MM.1S (cell line): ENCODE data around the gene CSTF3.

Experiments
- DNase-seq: peaks from one replicate; pipeline ENCODE4 v3.0.0-alpha.2; 2015
- H2AFZ ChIP-seq: fragments of 300-600 bp; sonication (generic); 2 replicates; pipeline ENCODE4 v1.6.0; 2016; ENCODE audit warnings: antibody characterized with exemption, low read length
- H3F3A ChIP-seq: fragments of 300-600 bp; sonication (generic); 2 replicates; pipeline ENCODE4 v1.6.1; 2016; ENCODE audit warnings: mild to moderate bottlenecking, antibody characterized with exemption, low read length, moderate library complexity, mixed read lengths; ENCODE audit not compliant: insufficient read depth
- H3K27ac ChIP-seq: fragments of 300-600 bp; sonication (generic); 2 replicates; pipeline ENCODE4 v1.5.1; 2016; ENCODE audit warnings: mild to moderate bottlenecking, low read length
- H3K27me3 ChIP-seq: fragments of 300-600 bp; sonication (generic); replicated peaks from 2 replicates; pipeline ENCODE4 v1.6.0; 2016; ENCODE audit warnings: low read length; ENCODE audit not compliant: insufficient read depth
- H3K36me3 ChIP-seq: fragments of 300-600 bp; sonication (generic); replicated peaks from 2 replicates; pipeline ENCODE4 v1.6.1; 2016; ENCODE audit warnings: mild to moderate bottlenecking, low read length, mixed read lengths; ENCODE audit not compliant: insufficient read depth
- H3K4me1 ChIP-seq: fragments of 300-600 bp; sonication (generic); 2 replicates; pipeline ENCODE4 v1.6.1; 2016; ENCODE audit warnings: low read length, mixed read lengths
- H3K4me2 ChIP-seq: fragments of 300-600 bp; sonication (generic); 2 replicates; pipeline ENCODE4 v1.6.0; 2016; ENCODE audit warnings: low read depth, low read length
- H3K4me3 ChIP-seq: fragments of 300-600 bp; sonication (generic); 2 replicates; pipeline ENCODE4 v1.5.1; 2016; ENCODE audit warnings: low read length, mixed read lengths
- H3K79me2 ChIP-seq: fragments of 300-600 bp; sonication (generic); 2 replicates; pipeline ENCODE4 v1.6.1; 2016; ENCODE audit warnings: mixed run types, low read length, mixed read lengths
- H3K9ac ChIP-seq: fragments of 300-600 bp; sonication (generic); 2 replicates; pipeline ENCODE4 v1.6.1; 2016; ENCODE audit warnings: low read length, mixed read lengths
- H3K9me2 ChIP-seq: fragments of 300-600 bp; sonication (generic); replicated peaks from 2 replicates; pipeline ENCODE4 v1.6.1; 2016; ENCODE audit warnings: mild to moderate bottlenecking, low read length, mixed read lengths; ENCODE audit not compliant: insufficient read depth
- H3K9me3 ChIP-seq: fragments of 300-600 bp; sonication (generic); replicated peaks from 2 replicates; pipeline ENCODE4 v1.6.1; 2016; ENCODE audit warnings: mild to moderate bottlenecking, low read length, mixed read lengths; ENCODE audit not compliant: insufficient read depth
- H4K20me1 ChIP-seq: fragments of 300-600 bp; sonication (generic); 2 replicates; pipeline ENCODE4 v1.6.1; 2016; ENCODE audit warnings: mild to moderate bottlenecking, low read length, moderate library complexity, mixed read lengths; ENCODE audit not compliant: insufficient read depth
- CTCF ChIP-seq: fragments of 300-600 bp; sonication (generic); IDR thresholded peaks from 2 replicates; pipeline ENCODE4 v1.5.1; 2016; ENCODE audit warnings: antibody characterized with exemption, low read length, mixed read lengths
- EZH2 ChIP-seq: fragments of 300-600 bp; sonication (generic); optimal IDR thresholded peaks from 2 replicates; pipeline ENCODE3; 2017; ENCODE audit warnings: low read depth, mild to moderate bottlenecking, antibody characterized with exemption, low read length, mixed read lengths
- EZH2phosphoT487 ChIP-seq: fragments of 300-600 bp; sonication (generic); IDR thresholded peaks from 2 replicates; pipeline ENCODE4 v1.6.1; 2018; ENCODE audit warnings: antibody characterized with exemption, low read length

The CSTF3 gene

GRCh38 chr11:33040862-33041453 is 120.3 kb downstream of the CSTF3 start:
- peak overlapping the region; percentile 99; the same call in 1 of the 2 replicates for H3K4me3 ChIP-seq

GRCh38 chr11:33040033-33040861 is 121.0 kb downstream of the CSTF3 start:
- Histone ChIP-seq H3K27me3 (no peaks in the 10 kb centered on the region), H2AFZ (peak overlapping the region; percentile 100), H3F3A (peaks cover 9% of the 10 kb centered on the region), H3K79me2 (peaks cover 6% of the 10 kb centered on the region; the same call in 1 of the 2 replicates), H3K9me3 (no peaks in the 10 kb centered on the region), H4K20me1 (no peaks in the 10 kb centered on the region), H3K9me2 (no peaks in the 10 kb centered on the region), H3K9ac (peak overlapping the region; percentile 97), H3K4me3 (peak overlapping the region; percentile 99), H3K36me3 (no peaks in the 10 kb centered on the region), H3K4me2 (peak overlapping the region; percentile 69), H3K27ac (peak overlapping the region; percentile 93; the same call in 1 of the 2 replicates), H3K4me1 (peaks cover 5% of the 10 kb centered on the region; the same call in 1 of the 2 replicates)
- DNase-seq, result peak; percentile 28
- TF ChIP-seq CTCF, result no peak
- no peak for TF ChIP-seq EZH2
- no peak for TF ChIP-seq EZH2phosphoT487

More at GRCh38 chr11:33040862-33041453, 120.3 kb downstream of the CSTF3 start:
- H3K4me1 ChIP-seq, result peaks cover 5% of the 10 kb centered on the region; the same call in 1 of the 2 replicates
- H3K27me3 ChIP-seq, result no peaks in the 10 kb centered on the region
- H3K36me3 ChIP-seq, result no peaks in the 10 kb centered on the region
- peak overlapping the region; percentile 69 for H3K4me2 ChIP-seq
- H3F3A ChIP-seq, result peaks cover 9% of the 10 kb centered on the region
- no peak for DNase-seq
- TF ChIP-seq EZH2, result no peak
- no peak for TF ChIP-seq EZH2phosphoT487
- no peak for TF ChIP-seq CTCF
- no peak overlapping the region for H2AFZ ChIP-seq
- no peaks in the 10 kb centered on the region for H4K20me1 ChIP-seq
- H3K9ac ChIP-seq, result no peak overlapping the region; the same call in 1 of the 2 replicates
- no peaks in the 10 kb centered on the region for H3K9me3 ChIP-seq
- peaks cover 6% of the 10 kb centered on the region; the same call in 1 of the 2 replicates for H3K79me2 ChIP-seq
- H3K9me2 ChIP-seq, result no peaks in the 10 kb centered on the region
- H3K27ac ChIP-seq, result peak overlapping the region; percentile 93; the same call in 1 of the 2 replicates

- peaks cover 5% of the 10 kb centered on the region; the same call in 1 of the 2 replicates for H3K4me1 ChIP-seq
Measured at GRCh38 chr11:33039274-33040032, 121.8 kb downstream of the CSTF3 start, which contains the start of gene TCP11L1. TCP11L1 (plus strand) TSS chr11:33039572; CDS start chr11:33043774, 4,202 bp downstream.

More at GRCh38 chr11:33039274-33040032, 121.8 kb downstream of the CSTF3 start, which contains the start of gene TCP11L1:
- H2AFZ ChIP-seq, result peak within 1 kb of the TSS; percentile 100
- H3K27ac ChIP-seq, result peak within 1 kb of the TSS; percentile 93
- TF ChIP-seq EZH2phosphoT487 (no peak), EZH2 (no peak), CTCF (no peak)
- H3K9me2 ChIP-seq, result no peaks in the 10 kb centered on the region
- H3K9me3 ChIP-seq, result no peaks in the 10 kb centered on the region
- H3K36me3 ChIP-seq, result no peaks in the 10 kb centered on the region
- peak within 1 kb of the TSS; percentile 99 for H3K4me3 ChIP-seq
- peak; percentile 86 for DNase-seq
- H3K9ac ChIP-seq, result peak within 1 kb of the TSS; percentile 97
- peak within 1 kb of the TSS; percentile 69 for H3K4me2 ChIP-seq
- H3K79me2 ChIP-seq, result peaks cover 6% of the 10 kb centered on the region; the same call in 1 of the 2 replicates
- peaks cover 9% of the 10 kb centered on the region for H3F3A ChIP-seq
- no peaks in the 10 kb centered on the region for H4K20me1 ChIP-seq
- H3K27me3 ChIP-seq, result no peaks in the 10 kb centered on the region
